GM19455 (cell line): ENCODE results near the gene ERF.

Experiments used
- ATAC-seq: cut with Tn5 transposase; IDR thresholded peaks from one replicate; pipeline ENCODE4 v1.9.1; 2021; ENCODE audit not compliant: unreplicated experiment

The ERF gene

GRCh38 chr19:42254850-42255765 lies at the start of gene ERF:
Gene ERF (minus strand): TSS chr19:42255128. CDS start chr19:42254999, 129 bp downstream.
- ATAC-seq = peak; percentile 47

GRCh38 chr19:42303876-42304275 lies 48.9 kb upstream of the ERF start:
- ATAC-seq = no peak

GRCh38 chr19:42303101-42303464 lies 48.2 kb upstream of the ERF start:
- no peak for ATAC-seq

- no peak for ATAC-seq
Observed at GRCh38 chr19:42301646-42302203, 46.8 kb upstream of the ERF start, which contains the start of gene PRR19. Gene PRR19 (plus strand): TSS chr19:42302132. CDS start chr19:42309585, 7,453 bp downstream.

- ATAC-seq = no peak
Observed at GRCh38 chr19:42297039-42297438, 42.1 kb upstream of the ERF start.

GRCh38 chr19:42295831-42296525 lies 41.0 kb upstream of the ERF start:
- no peak for ATAC-seq

GRCh38 chr19:42295342-42295741 lies 40.4 kb upstream of the ERF start:
- no peak for ATAC-seq

- ATAC-seq = no peak
Observed at GRCh38 chr19:42294471-42295137, 39.7 kb upstream of the ERF start.

GRCh38 chr19:42293948-42294347 lies 39.0 kb upstream of the ERF start:
- ATAC-seq = no peak

GRCh38 chr19:42293540-42293939 lies 38.6 kb upstream of the ERF start:
- no peak for ATAC-seq

- ATAC-seq = no peak
Observed at GRCh38 chr19:42292963-42293362, 38.0 kb upstream of the ERF start.

GRCh38 chr19:42292042-42292960 lies 37.4 kb upstream of the ERF start:
- ATAC-seq = no peak

GRCh38 chr19:42291435-42291810 lies 36.5 kb upstream of the ERF start:
- ATAC-seq = no peak

GRCh38 chr19:42290523-42291434 lies 35.9 kb upstream of the ERF start:
- no peak for ATAC-seq

- ATAC-seq = no peak
Observed at GRCh38 chr19:42290136-42290522, 35.2 kb upstream of the ERF start.

GRCh38 chr19:42289556-42290041 lies 34.7 kb upstream of the ERF start:
- ATAC-seq = no peak

- ATAC-seq = no peak
Observed at GRCh38 chr19:42288881-42289555, 34.1 kb upstream of the ERF start.

- no peak for ATAC-seq
Observed at GRCh38 chr19:42288387-42288786, 33.5 kb upstream of the ERF start.

- no peak for ATAC-seq
Observed at GRCh38 chr19:42287827-42288107, 32.8 kb upstream of the ERF start.
